OCI-LY7 (cell line): ENCODE data around the gene ZNF814.
"Not testable (repeated sequence)": the region's sequence is repeated elsewhere in the genome, so short reads cannot be mapped to it uniquely, and the experiment has no call there.

Source experiments
- EZH2phosphoT487 ChIP-seq: fragments of 200-600 bp; sonication (generic); IDR thresholded peaks from 2 replicates; pipeline ENCODE4 v1.6.1; 2018; ENCODE audit warnings: low read depth, borderline replicate concordance, mild to moderate bottlenecking, mixed run types, antibody characterized with exemption, low read length, moderate library complexity, mixed read lengths
- TF ChIP-seq, protein P1 (sequence below): fragments of 200-600 bp; sonication (generic); conservative IDR thresholded peaks from 2 replicates; pipeline ENCODE4 v1.5.1; 2014; ENCODE audit warnings: mild to moderate bottlenecking, antibody characterized with exemption, low read length, moderate library complexity, mixed read lengths

DNA sequence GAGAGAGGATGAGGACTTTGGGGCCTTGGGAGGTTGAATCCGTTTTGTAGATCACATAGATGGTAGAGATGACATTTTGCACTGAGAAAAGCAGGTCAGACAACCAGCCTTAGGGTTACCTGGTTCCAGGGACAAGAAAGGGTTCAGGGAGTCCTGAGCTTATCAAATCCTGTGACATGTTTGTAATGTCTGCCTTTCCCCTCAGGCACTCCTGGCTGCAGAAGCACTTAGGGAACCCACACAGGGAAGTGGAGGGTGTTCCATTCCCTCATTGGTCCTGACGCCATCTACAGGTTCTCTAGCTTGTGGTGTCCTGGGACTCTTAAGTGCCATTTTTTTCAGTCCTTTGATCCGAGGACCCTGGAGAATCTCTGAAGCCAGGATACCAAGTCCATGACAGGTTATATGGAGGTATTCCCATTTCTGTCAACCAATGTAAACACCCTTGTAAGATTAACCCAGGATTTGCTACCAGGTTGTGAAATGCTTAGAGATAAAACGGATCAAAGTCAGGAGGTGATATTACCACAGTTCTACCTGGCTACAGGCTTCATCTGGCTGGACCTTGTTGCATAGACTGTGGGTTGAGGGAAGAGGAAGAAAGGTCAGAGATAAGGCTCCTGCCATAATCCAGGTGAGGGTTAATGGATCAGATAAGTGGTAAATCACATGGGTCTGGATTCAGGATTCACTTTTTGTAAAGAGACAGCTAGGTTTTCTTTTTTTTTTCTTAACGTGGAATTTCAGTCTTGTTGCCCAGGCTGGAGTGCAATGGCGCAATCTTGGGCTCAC, 36.8 kb downstream of the ZNF814 start:
- TF ChIP-seq, protein P1, sequence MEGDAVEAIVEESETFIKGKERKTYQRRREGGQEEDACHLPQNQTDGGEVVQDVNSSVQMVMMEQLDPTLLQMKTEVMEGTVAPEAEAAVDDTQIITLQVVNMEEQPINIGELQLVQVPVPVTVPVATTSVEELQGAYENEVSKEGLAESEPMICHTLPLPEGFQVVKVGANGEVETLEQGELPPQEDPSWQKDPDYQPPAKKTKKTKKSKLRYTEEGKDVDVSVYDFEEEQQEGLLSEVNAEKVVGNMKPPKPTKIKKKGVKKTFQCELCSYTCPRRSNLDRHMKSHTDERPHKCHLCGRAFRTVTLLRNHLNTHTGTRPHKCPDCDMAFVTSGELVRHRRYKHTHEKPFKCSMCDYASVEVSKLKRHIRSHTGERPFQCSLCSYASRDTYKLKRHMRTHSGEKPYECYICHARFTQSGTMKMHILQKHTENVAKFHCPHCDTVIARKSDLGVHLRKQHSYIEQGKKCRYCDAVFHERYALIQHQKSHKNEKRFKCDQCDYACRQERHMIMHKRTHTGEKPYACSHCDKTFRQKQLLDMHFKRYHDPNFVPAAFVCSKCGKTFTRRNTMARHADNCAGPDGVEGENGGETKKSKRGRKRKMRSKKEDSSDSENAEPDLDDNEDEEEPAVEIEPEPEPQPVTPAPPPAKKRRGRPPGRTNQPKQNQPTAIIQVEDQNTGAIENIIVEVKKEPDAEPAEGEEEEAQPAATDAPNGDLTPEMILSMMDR = not testable (repeated sequence)
- TF ChIP-seq EZH2phosphoT487 = not testable (repeated sequence)
